ENCODE measurements around the gene GAK.
A peak's percentile ranks its signal among the peaks of the same experiment; 100 is the strongest.

Gene GAK

GRCh38 chr4:963276-964225, 31.4 kb upstream of the GAK start:
- no peak for DNase-seq

DNA sequence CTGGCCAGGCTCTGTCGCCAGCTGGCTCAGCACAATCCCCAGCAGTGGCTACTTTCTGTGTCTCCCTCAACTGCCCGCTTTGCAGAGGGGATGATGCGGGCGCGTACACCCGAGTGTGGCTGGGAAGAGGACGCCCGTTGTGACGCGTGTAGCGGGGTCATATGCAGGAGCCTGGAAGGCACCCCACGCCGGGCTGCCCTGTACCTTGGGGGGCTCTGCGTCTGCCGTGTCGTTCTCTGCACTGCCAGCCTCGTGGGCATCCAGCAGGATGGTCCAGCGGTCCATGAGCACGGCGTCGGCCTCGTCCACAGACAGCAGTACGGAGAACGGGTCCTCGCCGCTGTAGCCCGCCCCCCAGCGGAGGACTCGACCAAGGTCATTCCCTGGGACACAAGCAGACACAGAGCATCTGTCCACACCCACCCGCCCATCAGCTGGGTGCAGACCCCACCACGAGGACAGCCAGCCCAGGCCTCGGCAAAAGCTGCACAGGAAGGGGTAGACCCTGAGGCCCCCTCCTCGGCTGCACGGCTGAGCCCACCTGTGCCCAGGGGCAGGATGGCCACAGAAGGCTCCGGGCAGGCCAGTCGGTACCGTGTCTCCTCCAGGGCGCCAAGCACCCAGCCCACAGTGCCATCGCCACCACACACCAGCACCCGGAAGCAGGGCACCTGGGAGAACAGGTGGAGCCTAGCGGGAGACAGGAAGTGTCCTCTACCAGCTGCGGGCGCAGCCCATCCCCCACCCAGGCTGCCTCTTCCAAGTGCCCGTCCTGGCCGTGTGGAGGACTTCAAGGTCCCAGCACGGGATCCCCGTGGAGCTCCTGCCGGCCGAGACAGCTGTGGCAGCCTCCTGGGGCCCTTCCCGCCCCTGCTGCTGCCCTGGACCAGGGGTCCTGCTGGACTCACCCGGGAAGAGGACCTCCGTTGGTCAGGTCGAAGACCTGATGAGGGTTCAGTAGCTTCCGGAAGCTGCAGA, 30.4 kb upstream of the GAK start:
- DNase-seq, result peak; percentile 2

DNA sequence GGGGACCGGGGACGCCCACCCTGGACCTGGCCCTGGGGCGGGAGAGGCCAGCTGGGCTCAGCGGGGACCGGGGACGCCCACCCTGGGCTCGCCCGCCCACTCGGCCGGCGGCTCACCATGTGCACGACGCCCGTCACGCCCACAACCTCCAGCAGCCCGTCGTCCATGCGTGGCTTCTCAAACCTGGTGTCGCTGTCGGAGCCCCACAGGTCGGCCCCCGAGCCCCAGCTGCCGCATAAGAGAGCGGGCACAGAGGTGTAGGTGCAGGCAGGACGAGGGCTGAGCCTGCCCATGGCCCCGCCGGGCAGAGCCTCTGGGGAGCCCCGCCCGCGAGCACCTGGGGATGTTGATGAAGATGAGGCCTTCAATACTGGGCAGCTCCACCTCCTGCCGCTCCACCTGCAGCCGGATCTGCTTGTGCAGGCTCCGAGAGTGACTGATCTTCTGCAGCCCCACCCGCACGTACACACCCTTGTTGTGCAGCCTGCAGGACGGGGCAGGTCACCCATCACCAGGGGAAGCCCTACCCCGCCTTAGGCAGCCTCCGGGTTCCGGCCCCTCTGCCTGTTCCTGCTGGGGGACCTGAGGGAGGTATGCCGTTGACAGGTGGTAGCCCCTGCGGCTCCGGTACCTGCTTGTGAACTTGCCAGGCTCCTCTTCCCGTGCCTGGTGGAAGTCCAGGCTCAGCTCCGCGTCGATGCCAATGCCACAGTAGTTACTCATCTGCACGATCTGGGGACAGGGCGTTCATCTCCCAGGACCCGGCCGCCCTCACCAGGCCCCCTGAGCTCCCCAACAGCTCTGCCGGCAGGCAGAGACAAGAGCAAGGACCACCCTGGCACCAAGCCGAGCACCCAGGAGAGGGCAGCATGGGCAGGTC, 29.5 kb upstream of the GAK start:
- DNase-seq, result no peak

GRCh38 chr4:960636-961350, 28.7 kb upstream of the GAK start:
- DNase-seq, result no peak

GRCh38 chr4:960140-960635, 28.1 kb upstream of the GAK start:
- no peak for DNase-seq

- DNase-seq, result no peak
Measured at GRCh38 chr4:959338-960139, 27.4 kb upstream of the GAK start.

DNA sequence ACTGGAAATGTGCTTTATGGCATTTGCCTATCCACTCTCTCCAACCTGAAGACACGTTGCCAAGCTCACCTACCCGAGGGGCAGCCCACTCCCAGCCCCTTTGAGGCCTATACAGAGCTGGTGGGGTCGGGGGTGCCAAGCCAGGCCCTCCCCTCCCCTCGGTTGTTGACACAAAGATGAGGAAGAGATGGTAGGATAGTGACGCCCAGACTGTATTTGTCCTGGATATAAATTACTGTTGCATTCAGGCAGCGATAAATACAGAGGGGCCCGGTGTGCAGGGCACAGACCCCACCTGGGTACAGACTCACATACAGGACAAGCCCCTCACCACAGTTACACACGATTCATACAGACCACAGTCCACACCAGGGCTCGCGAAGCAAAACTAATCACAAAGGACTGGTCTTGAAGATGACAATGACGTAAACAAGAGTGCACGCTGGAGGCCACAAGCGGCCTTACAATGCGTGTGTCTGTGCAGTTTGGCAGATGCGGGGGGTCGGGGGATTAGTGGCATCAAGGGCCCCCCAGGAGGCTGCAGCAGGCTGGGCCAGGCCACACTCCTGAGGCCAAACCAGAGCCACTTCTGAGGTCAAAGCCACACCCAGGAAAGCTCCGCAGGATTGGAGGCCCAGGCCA, 26.7 kb upstream of the GAK start:
- DNase-seq, result no peak

DNA sequence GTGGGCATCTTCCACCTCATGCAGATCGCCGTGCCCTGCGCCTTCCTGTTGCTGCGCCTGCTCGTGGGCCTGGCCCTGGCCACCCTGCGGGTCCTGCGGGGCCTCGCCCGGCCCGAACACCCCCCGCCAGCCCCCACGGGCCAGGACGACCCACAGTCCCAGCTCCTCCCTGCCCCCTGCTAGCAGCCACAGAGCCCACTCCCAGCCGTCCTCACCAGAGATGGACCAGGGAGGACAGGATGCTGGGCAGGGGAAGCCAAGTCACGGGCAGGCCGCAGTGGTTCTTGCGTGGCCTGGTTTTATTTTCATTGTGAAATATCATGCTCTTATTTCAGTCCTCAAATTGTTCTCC, 26.2 kb upstream of the GAK start:
- DNase-seq, result no peak

DNA sequence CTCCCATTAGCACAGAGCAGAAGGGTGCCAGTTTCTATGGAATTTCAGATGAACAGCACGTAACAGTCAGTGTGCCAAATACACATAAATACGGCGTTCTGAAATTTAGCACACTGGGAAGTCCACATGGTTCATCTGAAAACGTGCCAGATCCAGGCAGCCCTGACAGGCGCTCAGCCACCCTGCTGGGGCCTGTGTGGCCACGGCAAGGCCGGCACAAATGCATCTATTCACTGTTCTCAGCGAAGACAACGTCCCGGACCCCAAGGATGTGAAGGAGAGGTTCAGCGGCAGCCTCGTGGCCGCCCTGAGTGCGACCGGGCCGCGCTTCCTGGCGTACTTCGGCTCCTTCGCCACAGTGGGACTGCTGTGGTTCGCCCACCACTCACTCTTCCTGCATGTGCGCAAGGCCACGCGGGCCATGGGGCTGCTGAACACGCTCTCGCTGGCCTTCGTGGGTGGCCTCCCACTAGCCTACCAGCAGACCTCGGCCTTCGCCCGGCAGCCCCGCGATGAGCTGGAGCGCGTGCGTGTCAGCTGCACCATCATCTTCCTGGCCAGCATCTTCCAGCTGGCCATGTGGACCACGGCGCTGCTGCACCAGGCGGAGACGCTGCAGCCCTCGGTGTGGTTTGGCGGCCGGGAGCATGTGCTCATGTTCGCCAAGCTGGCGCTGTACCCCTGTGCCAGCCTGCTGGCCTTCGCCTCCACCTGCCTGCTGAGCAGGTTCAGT, 25.6 kb upstream of the GAK start:
- DNase-seq, result no peak

DNA sequence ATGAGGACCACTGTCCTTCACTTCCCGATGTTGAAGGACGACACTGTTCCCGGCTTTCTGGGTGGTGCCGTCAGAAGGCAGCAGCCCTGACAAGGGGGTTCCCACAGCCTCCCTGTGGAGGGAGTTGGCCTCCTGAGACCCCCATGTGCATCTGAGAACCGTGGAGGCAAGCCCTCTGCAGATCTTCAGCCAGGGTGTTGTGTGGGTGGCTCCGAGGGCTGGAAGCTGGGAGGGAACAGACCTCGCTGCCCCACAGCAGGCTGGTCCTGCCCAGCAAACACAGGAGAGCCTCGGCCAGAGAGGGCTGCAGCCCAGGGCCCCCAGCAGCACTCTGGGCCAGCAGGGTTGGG, 25.1 kb upstream of the GAK start:
- no peak for DNase-seq

DNA sequence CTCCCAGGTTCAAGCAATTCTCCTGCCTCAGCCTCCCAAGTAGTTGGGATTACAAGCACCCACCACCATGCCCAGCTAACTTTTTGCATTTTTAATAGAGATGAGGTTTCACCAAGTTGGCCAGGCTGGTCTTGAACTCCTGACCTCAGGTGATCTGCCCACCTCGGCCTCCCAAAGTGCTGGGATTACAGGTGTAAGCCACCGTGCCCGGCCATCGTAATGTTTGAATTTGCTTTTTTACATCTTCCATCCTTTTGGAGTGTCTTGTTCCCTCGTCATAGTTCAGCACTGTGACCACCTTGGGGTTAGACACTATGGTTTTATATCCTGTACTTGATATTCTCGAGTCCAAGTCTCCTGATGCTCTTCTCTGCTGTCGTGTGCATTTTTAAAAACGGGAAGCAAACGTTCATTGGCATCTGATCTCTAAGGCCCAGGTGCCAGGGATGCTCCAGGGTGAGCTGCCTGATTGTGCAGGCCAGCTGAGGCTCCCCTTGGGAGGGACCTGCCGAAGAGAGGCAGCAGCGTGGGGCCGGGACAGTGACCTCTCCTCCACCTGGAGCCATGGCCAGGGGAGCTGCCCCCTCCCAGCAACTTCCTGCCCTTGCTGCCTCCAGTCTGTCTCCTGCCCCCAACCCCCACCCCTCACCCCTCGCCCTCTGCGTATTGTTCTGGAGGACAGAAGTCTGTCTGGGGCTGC, 24.6 kb upstream of the GAK start:
- no peak for DNase-seq

- DNase-seq, result no peak
Measured at GRCh38 chr4:955931-956381, 23.8 kb upstream of the GAK start.

- no peak for DNase-seq
Measured at GRCh38 chr4:955161-955921, 23.2 kb upstream of the GAK start.

GRCh38 chr4:954211-955020, 22.3 kb upstream of the GAK start:
- DNase-seq, result no peak

DNA sequence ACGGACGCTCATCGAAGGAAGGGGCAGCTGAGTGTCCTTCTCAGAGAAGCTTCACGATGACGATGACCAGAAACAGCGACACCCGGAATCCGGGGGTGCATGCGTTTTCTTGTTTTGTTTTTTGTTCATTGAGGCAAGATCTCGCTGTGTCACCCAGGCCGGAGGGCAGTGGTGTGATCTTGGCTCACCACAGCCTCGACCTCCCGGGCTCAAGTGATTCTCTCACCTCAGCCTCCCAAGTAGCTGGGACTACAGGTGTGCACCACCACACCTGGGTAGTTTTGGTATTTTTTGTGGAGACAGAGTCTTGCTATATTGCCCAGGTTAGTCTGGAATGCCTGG, 21.4 kb upstream of the GAK start:
- DNase-seq, result no peak

GRCh38 chr4:952881-953573, 20.9 kb upstream of the GAK start:
- DNase-seq, result no peak

Measured in NCI-H2171 treated with DMSO at 0.1 percent for 48 hours (cell line).